Measurements from ENCODE around the gene PTGES3.
"Not testable (repeated sequence)": the region's sequence is repeated elsewhere in the genome, so short reads cannot be mapped to it uniquely, and the experiment has no call there.

PTGES3 gene

GRCh38 chr12:56688129-56688845, at the start of gene PTGES3:
TSS of gene PTGES3 (minus strand) at chr12:56688284. CDS start at chr12:56687999, 285 bp downstream.
- DNase-seq (ENCODE audit: low spot score): peak; percentile 98
- in situ Hi-C loops (cut with MboI; ENCODE audit: low sequenced_read_pairs, unreplicated experiment): no loop called here
- TF ChIP-seq CTCF (IDR thresholded peaks at IDR 0.05; ENCODE audit: borderline replicate concordance, control extremely low read depth, extremely low read depth, insufficient read depth, missing control alignments): no peak

- no peak for TF ChIP-seq CTCF (IDR thresholded peaks at IDR 0.05; ENCODE audit: borderline replicate concordance, control extremely low read depth, extremely low read depth, insufficient read depth, missing control alignments)
- DNase-seq (ENCODE audit: low spot score): no peak
- in situ Hi-C loops (cut with MboI; ENCODE audit: low sequenced_read_pairs, unreplicated experiment): no loop called here
These were observed 40.2 kb upstream of the PTGES3 start for GRCh38 chr12:56728139-56728861.

GRCh38 chr12:56726196-56726675, 38.2 kb upstream of the PTGES3 start:
- DNase-seq (ENCODE audit: low spot score); in situ Hi-C loops (cut with MboI; ENCODE audit: low sequenced_read_pairs, unreplicated experiment): not testable (repeated sequence)

GRCh38 chr12:56725723-56726102, 37.6 kb upstream of the PTGES3 start:
- in situ Hi-C loops (cut with MboI; ENCODE audit: low sequenced_read_pairs, unreplicated experiment): no loop called here
- DNase-seq (ENCODE audit: low spot score): no peak
- no peak for TF ChIP-seq CTCF (IDR thresholded peaks at IDR 0.05; ENCODE audit: borderline replicate concordance, control extremely low read depth, extremely low read depth, insufficient read depth, missing control alignments)

- in situ Hi-C loops (cut with MboI; ENCODE audit: low sequenced_read_pairs, unreplicated experiment): no loop called here
- DNase-seq (ENCODE audit: low spot score): peak; percentile 96
- TF ChIP-seq CTCF (IDR thresholded peaks at IDR 0.05; ENCODE audit: borderline replicate concordance, control extremely low read depth, extremely low read depth, insufficient read depth, missing control alignments): no peak
These were observed 37.1 kb upstream of the PTGES3 start, which contains the start of gene NACA for GRCh38 chr12:56724972-56725722. TSS of gene NACA (minus strand) at chr12:56725299. CDS start at chr12:56724521, 778 bp downstream.

GRCh38 chr12:56724701-56724971, 36.6 kb upstream of the PTGES3 start:
- in situ Hi-C loops (cut with MboI; ENCODE audit: low sequenced_read_pairs, unreplicated experiment): no loop called here
- TF ChIP-seq CTCF (IDR thresholded peaks at IDR 0.05; ENCODE audit: borderline replicate concordance, control extremely low read depth, extremely low read depth, insufficient read depth, missing control alignments): no peak
- DNase-seq (ENCODE audit: low spot score): no peak
